Panc1 (cell line): ENCODE measurements around the gene AFG3L2. TPM values are rescaled to one million over a fixed set of nuclear protein-coding genes. Genes with fewer than 3 reads are reported as not detected.

Source experiments
- ATAC-seq: fragments of 200-7000 bp; cut with Tn5 transposase; 2 replicates; pipeline ENCODE4 v1.9.1; 2020; ENCODE audit warnings: mild to moderate bottlenecking, moderate library complexity
- BruUV-seq: library from RNA; stranded (reverse); fragments of 400-500 nt; replicated peaks from 2 replicates; lab custom pipeline; 2021; lab: Mats Ljungman, UMichigan
- CTCF ChIA-PET: fragments of 300-600 bp; sonication (Branson Sonifier 250); formaldehyde crosslinking; loops from one replicate; lab custom pipeline; 2022; ENCODE audit warnings: antibody characterized with exemption; lab: Charles Lee
- POLR2A ChIA-PET: fragments of 300-600 bp; sonication (Branson Sonifier 250); formaldehyde crosslinking; loops from one replicate; lab custom pipeline; 2022; ENCODE audit warnings: antibody characterized with exemption; lab: Charles Lee
- DNase-seq: peaks from one replicate; pipeline ENCODE4 v3.0.0-alpha.2; 2010; ENCODE audit warnings: low read depth, low spot score
- H3K27ac ChIP-seq: 2 replicates; pipeline ENCODE4 v1.5.1; 2011; ENCODE audit warnings: mild to moderate bottlenecking, low read length, inconsistent platforms
- H3K27me3 ChIP-seq: fragments of 200-500 bp; sonication (Bioruptor generic); 2 replicates; pipeline ENCODE4 v1.6.0; 2014; ENCODE audit warnings: low read length, inconsistent platforms; ENCODE audit not compliant: control insufficient read depth, insufficient read depth
- H3K36me3 ChIP-seq: fragments of 200-500 bp; sonication (Bioruptor generic); 2 replicates; pipeline ENCODE4 v1.5.1; 2014; ENCODE audit warnings: inconsistent platforms, mild to moderate bottlenecking, low read length, moderate library complexity; ENCODE audit not compliant: control insufficient read depth, insufficient read depth
- H3K4me1 ChIP-seq: 2 replicates; pipeline ENCODE4 v1.5.1; 2011; ENCODE audit warnings: inconsistent platforms, mild to moderate bottlenecking, low read length, moderate library complexity; ENCODE audit not compliant: control insufficient read depth, insufficient read depth
- H3K4me3 ChIP-seq, 2 experiments: 2 replicates each; pipeline ENCODE4 v1.5.1; 2011 to 2012; ENCODE audit warnings: low read depth in 2 of 2, low read length in 2 of 2, mild to moderate bottlenecking in 2 of 2, inconsistent platforms in 1 of 2, moderate library complexity in 1 of 2
- H3K9me3 ChIP-seq: fragments of 200-500 bp; sonication (Bioruptor generic); 2 replicates; pipeline ENCODE4 v1.5.1; 2014; ENCODE audit warnings: low read depth, mild to moderate bottlenecking, inconsistent platforms, low read length, moderate library complexity; ENCODE audit not compliant: control insufficient read depth, insufficient read depth
- POLR2AphosphoS5 ChIP-seq: IDR thresholded peaks from 2 replicates; pipeline ENCODE4 v1.6.1; 2012; ENCODE audit warnings: mild to moderate bottlenecking, low read depth, low read length, moderate library complexity
- REST ChIP-seq, 2 experiments: IDR thresholded peaks; 2 replicates each; pipeline ENCODE4 v1.6.1; 2011 to 2012; ENCODE audit warnings: low read depth in 2 of 2, control low read depth in 1 of 2, low read length in 1 of 2, mild to moderate bottlenecking in 1 of 2, moderate library complexity in 1 of 2; ENCODE audit not compliant: insufficient read depth in 1 of 2
- SIN3A ChIP-seq: IDR thresholded peaks from 2 replicates; pipeline ENCODE4 v1.6.1; 2012; ENCODE audit warnings: low read depth, mild to moderate bottlenecking, low read length, moderate library complexity, borderline replicate concordance; ENCODE audit not compliant: insufficient read depth
- TCF7L2 ChIP-seq: IDR thresholded peaks from 2 replicates; pipeline ENCODE4 v1.6.1; 2011; ENCODE audit warnings: mild to moderate bottlenecking, low read depth, low read length, inconsistent platforms
- in situ Hi-C: cut with HindIII; loops from 2 replicates; pipeline ENCODE4 v1.10.0; 2016; ENCODE audit warnings: low sequenced_read_pairs, low pct_unique_long_range_greater_than_20kb
- intact Hi-C: fragments of 100-400 bp; cut with micrococcal nuclease; formaldehyde crosslinking; loops from one replicate; pipeline ENCODE4 v1.10.0; 2022; ENCODE audit not compliant: unreplicated experiment
- total RNA-seq: library from RNA; stranded (reverse); gene quantifications from one replicate; pipeline ENCODE4 v1.2.1, GENCODE V29; 2021; ENCODE audit not compliant: unreplicated experiment
- TF ChIP-seq, protein P1 (sequence below): fragments of 450-650 bp; IDR thresholded peaks from 2 replicates; pipeline ENCODE4 v1.5.1; 2017; ENCODE audit warnings: mild to moderate bottlenecking

AFG3L2 gene
- total RNA-seq, 1 experiment from 2014 or later = 58.0 TPM

- no peak overlapping the region for H3K4me3 ChIP-seq
- ChIA-PET CTCF (no interaction called here), POLR2A (no interaction called here)
- no peak for DNase-seq
- no peak for TF ChIP-seq SIN3A
- TF ChIP-seq REST (IDR thresholded peaks at IDR 0.05; ENCODE audit: insufficient read depth in 1 of 2, low read depth in 2 of 2, low read length in 1 of 2) = no peak
- no peak for TF ChIP-seq TCF7L2
- TF ChIP-seq, protein P1, sequence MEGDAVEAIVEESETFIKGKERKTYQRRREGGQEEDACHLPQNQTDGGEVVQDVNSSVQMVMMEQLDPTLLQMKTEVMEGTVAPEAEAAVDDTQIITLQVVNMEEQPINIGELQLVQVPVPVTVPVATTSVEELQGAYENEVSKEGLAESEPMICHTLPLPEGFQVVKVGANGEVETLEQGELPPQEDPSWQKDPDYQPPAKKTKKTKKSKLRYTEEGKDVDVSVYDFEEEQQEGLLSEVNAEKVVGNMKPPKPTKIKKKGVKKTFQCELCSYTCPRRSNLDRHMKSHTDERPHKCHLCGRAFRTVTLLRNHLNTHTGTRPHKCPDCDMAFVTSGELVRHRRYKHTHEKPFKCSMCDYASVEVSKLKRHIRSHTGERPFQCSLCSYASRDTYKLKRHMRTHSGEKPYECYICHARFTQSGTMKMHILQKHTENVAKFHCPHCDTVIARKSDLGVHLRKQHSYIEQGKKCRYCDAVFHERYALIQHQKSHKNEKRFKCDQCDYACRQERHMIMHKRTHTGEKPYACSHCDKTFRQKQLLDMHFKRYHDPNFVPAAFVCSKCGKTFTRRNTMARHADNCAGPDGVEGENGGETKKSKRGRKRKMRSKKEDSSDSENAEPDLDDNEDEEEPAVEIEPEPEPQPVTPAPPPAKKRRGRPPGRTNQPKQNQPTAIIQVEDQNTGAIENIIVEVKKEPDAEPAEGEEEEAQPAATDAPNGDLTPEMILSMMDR = no peak
- TF ChIP-seq POLR2AphosphoS5 = no peak
- H3K27me3 ChIP-seq = no peaks in the 10 kb centered on the region
- no TSS peak for BruUV-seq
- no peak overlapping the region for H3K27ac ChIP-seq
- no peaks in the 10 kb centered on the region for H3K9me3 ChIP-seq
- H3K4me1 ChIP-seq = peaks cover 5% of the 10 kb centered on the region; the same call in 1 of the 2 replicates
- intact Hi-C loops (no loop called here), in situ Hi-C loops (no loop called here)
- no peaks in the 10 kb centered on the region for H3K36me3 ChIP-seq
- no peak for ATAC-seq
These were observed 85.3 kb downstream of the AFG3L2 start for GRCh38 chr18:12291690-12292089.

DNA sequence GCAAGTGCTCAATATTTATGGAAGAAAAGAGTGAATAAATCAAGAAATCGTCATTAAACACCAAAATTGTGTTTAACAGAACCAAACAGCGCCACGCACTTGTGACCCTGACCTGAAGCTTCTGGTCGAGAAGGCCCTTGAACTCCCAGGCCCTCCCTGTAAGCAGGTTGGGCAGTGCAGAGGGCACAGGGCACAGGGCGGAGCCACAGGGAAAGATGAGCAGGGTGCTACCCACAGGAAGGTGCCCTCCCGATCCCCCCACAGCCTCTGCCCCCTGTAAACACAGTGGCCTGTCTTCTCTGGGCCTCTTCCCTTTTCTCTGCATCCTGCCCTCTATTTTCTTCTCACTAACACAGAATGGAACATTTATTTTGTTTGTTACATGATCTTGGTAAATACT lies 85.9 kb downstream of the AFG3L2 start:
- H3K27me3 ChIP-seq = no peaks in the 10 kb centered on the region
- TF ChIP-seq TCF7L2 = no peak
- TF ChIP-seq SIN3A = no peak
- no peak for TF ChIP-seq REST (IDR thresholded peaks at IDR 0.05; ENCODE audit: insufficient read depth in 1 of 2, low read depth in 2 of 2, low read length in 1 of 2)
- TF ChIP-seq, protein P1 = no peak
- TF ChIP-seq POLR2AphosphoS5 = no peak
- ATAC-seq (no peak), DNase-seq (no peak)
- peaks cover 5% of the 10 kb centered on the region; the same call in 1 of the 2 replicates for H3K4me1 ChIP-seq
- no peak overlapping the region for H3K4me3 ChIP-seq
- ChIA-PET POLR2A (no interaction called here), CTCF (no interaction called here)
- intact Hi-C loops = no loop called here
- no TSS peak for BruUV-seq
- H3K36me3 ChIP-seq = no peaks in the 10 kb centered on the region
- H3K9me3 ChIP-seq = no peaks in the 10 kb centered on the region
- H3K27ac ChIP-seq = no peak overlapping the region
- in situ Hi-C loops = no loop called here
